A673 (cell line): Measurements from ENCODE around the gene PPP4R2.

Experiments used
- CTCF ChIP-seq: fragments of 300-800, 200-600 bp; sonication (generic); conservative IDR thresholded peaks from 2 replicates; pipeline ENCODE4 v1.5.1; 2017; ENCODE audit warnings: low read depth, mild to moderate bottlenecking, antibody characterized with exemption, low read length, moderate library complexity, mixed read lengths
- EZH2 ChIP-seq: fragments of 200-600 bp; sonication (generic); IDR thresholded peaks from 2 replicates; pipeline ENCODE4 v1.6.1; 2017; ENCODE audit warnings: borderline replicate concordance, low read depth, mild to moderate bottlenecking, mixed read lengths, antibody characterized with exemption, low read length; ENCODE audit not compliant: poor library complexity, severe bottlenecking

GRCh38 chr3:73049319-73049718 lies 52.7 kb downstream of the PPP4R2 start:
- TF ChIP-seq EZH2: no peak
- TF ChIP-seq CTCF: no peak
